Vagina (tissue), 2 donors: ENCODE data around the gene PRR19. TPM values are rescaled to one million over a fixed set of nuclear protein-coding genes. Genes with fewer than 3 reads are reported as not detected.
"Not testable (repeated sequence)": the region's sequence is repeated elsewhere in the genome, so short reads cannot be mapped to it uniquely, and the experiment has no call there.

Source experiments
- DNase-seq, 2 donors: peaks; one replicate each; pipeline ENCODE4 v3.0.0-alpha.2; 2017; ENCODE audit errors: extremely low spot score in 2 of 2
- H3K27ac ChIP-seq: fragments of 200-600 bp; sonication (generic); one replicate; pipeline ENCODE4 v1.5.1; 2019
- H3K27me3 ChIP-seq: fragments of 200-600 bp; sonication (generic); one replicate; pipeline ENCODE4 v1.5.1; 2019
- H3K36me3 ChIP-seq, 2 donors: fragments of 200-600 bp; sonication (generic); one replicate each; pipeline ENCODE4 v1.5.1; 2017 to 2019
- H3K4me1 ChIP-seq: fragments of 200-600 bp; sonication (generic); one replicate; pipeline ENCODE4 v1.5.1; 2019
- H3K4me3 ChIP-seq, 2 donors: fragments of 200-600 bp; sonication (generic); 1 replicate in 1 of 2; 2 replicates in 1 of 2; pipeline ENCODE4 v1.5.1; 2016 to 2019
- H3K9me3 ChIP-seq: fragments of 200-600 bp; sonication (generic); one replicate; pipeline ENCODE4 v1.5.1; 2019
- POLR2A ChIP-seq, 2 donors: fragments of 450-650 bp; IDR thresholded peaks; one replicate each; pipeline ENCODE4 v1.6.1; 2017; ENCODE audit warnings: antibody characterized with exemption in 2 of 2, mild to moderate bottlenecking in 2 of 2, moderate library complexity in 2 of 2
- POLR2AphosphoS5 ChIP-seq, 2 donors: sonication (generic); formaldehyde crosslinking; IDR thresholded peaks; one replicate each; pipeline ENCODE4 v1.9.0; 2017; ENCODE audit warnings: antibody characterized with exemption in 2 of 2, mild to moderate bottlenecking in 2 of 2, low read depth in 1 of 2; ENCODE audit not compliant: insufficient read depth in 1 of 2
- intact Hi-C: fragments of 100-400 bp; cut with DNase I; formaldehyde crosslinking; loops from one replicate; pipeline ENCODE4 v1.15.1; 2023
- total RNA-seq: library from RNA; depleted of rRNA; stranded (reverse); fragments of >200 nt; gene quantifications from one replicate; pipeline ENCODE4 v1.2.3, GENCODE V29; 2016
- TF ChIP-seq, protein P1 (sequence below), 3 experiments: fragments of 450-650 bp in 2 of 3; fragments of 200-600 bp in 1 of 3; sonication (generic) in 1 of 3; IDR thresholded peaks; one replicate each; pipeline ENCODE4 v1.5.1; 2017 to 2019; ENCODE audit warnings: antibody characterized with exemption in 3 of 3, mild to moderate bottlenecking in 2 of 3, moderate library complexity in 2 of 3

The PRR19 gene
- total RNA-seq, 1 donor from 2014 or later: not detected

DNA sequence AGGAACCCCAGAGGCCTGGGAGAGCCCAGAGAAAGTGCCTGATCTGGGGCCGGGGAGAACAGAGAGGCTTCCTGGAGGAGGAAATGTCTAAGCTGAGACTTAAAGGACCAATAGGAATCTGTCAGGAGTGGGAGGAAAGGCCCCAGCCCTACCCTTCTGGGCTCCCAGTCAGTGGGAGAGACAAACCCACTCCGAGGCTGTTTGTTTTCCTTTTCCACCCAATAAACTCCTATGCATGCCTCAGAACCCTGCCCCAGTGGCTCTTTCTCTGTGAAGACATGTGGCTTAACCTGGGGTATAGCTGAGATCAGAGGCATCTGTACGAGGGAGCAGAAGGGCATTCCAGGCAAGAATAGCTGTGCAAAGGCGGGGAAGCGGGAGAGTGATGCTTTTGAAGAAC, 25.4 kb downstream of the PRR19 start:
- no peak overlapping the region for H3K4me3 ChIP-seq
- intact Hi-C loops: loop anchor here (5.0 kb wide), 1 partner anchor 70 kb away; no protein-coding TSS in a partner anchor
- H3K27me3 ChIP-seq: peaks cover 14% of the 10 kb centered on the region
- H3K36me3 ChIP-seq: no peaks in the 10 kb centered on the region
- TF ChIP-seq, protein P1, sequence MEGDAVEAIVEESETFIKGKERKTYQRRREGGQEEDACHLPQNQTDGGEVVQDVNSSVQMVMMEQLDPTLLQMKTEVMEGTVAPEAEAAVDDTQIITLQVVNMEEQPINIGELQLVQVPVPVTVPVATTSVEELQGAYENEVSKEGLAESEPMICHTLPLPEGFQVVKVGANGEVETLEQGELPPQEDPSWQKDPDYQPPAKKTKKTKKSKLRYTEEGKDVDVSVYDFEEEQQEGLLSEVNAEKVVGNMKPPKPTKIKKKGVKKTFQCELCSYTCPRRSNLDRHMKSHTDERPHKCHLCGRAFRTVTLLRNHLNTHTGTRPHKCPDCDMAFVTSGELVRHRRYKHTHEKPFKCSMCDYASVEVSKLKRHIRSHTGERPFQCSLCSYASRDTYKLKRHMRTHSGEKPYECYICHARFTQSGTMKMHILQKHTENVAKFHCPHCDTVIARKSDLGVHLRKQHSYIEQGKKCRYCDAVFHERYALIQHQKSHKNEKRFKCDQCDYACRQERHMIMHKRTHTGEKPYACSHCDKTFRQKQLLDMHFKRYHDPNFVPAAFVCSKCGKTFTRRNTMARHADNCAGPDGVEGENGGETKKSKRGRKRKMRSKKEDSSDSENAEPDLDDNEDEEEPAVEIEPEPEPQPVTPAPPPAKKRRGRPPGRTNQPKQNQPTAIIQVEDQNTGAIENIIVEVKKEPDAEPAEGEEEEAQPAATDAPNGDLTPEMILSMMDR (IDR thresholded peaks at IDR 0.05): no peak
- no peak for TF ChIP-seq POLR2AphosphoS5 (IDR thresholded peaks at IDR 0.05; ENCODE audit: insufficient read depth in 1 of 2, low read depth in 1 of 2)
- no peaks in the 10 kb centered on the region for H3K9me3 ChIP-seq
- peaks cover 45% of the 10 kb centered on the region for H3K4me1 ChIP-seq
- no peak overlapping the region for H3K27ac ChIP-seq
- DNase-seq: no peak

DNA sequence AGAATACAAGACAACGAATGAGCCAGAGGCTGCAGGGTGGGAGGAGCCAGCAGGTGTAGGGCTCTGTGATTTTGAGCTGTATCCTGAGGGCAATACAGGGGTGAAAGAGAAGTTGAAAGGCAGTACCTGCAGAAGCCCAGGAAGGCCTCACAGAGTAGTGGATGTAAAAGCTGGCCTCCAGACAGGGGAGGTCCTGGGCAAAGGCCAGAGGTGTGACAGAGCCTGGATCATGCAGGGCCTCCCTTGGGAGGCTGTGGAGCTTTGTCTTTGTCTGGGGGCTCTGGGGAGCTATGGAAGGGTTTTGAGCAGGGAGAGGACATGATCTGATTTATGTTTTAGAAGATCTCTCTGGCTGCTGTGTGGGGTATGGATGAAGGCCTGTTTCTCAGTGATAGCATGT, 26.2 kb downstream of the PRR19 start:
- Histone ChIP-seq H3K4me1 (peaks cover 45% of the 10 kb centered on the region), H3K27me3 (peaks cover 14% of the 10 kb centered on the region), H3K9me3 (no peaks in the 10 kb centered on the region), H3K4me3 (no peak overlapping the region), H3K27ac (no peak overlapping the region), H3K36me3 (no peaks in the 10 kb centered on the region)
- intact Hi-C loops: loop anchor here (5.0 kb wide), 1 partner anchor 69 kb away; no protein-coding TSS in a partner anchor
- TF ChIP-seq POLR2A (IDR thresholded peaks at IDR 0.05) (no peak), POLR2AphosphoS5 (IDR thresholded peaks at IDR 0.05; ENCODE audit: insufficient read depth in 1 of 2, low read depth in 1 of 2) (no peak)
- TF ChIP-seq, protein P1 (IDR thresholded peaks at IDR 0.05): no peak
- DNase-seq: no peak

DNA sequence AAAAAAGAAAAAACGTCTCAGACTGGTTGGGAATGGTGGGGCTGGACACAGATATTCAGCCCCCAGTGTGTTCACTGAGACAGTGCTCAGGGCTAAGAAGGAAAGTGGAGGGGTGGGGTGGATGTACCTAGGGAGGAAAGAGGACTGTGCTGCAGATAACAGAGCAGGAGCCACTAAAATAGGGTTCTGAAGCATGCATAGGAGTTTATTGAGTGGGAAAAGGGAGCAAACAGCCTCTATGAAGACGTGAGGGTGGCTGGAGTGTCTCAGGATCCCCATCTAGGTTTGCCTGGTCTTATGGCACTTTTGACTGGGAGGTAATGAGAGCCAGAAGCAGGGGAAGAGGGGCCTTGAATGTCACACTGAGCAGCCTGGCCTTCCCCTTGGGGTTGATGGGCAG, 26.9 kb downstream of the PRR19 start:
- intact Hi-C loops: loop anchor here (5.0 kb wide), 1 partner anchor 68 kb away; no protein-coding TSS in a partner anchor
- H3K4me3 ChIP-seq: no peak overlapping the region
- TF ChIP-seq POLR2A (IDR thresholded peaks at IDR 0.05) (no peak), POLR2AphosphoS5 (IDR thresholded peaks at IDR 0.05; ENCODE audit: insufficient read depth in 1 of 2, low read depth in 1 of 2) (no peak)
- TF ChIP-seq, protein P1 (IDR thresholded peaks at IDR 0.05): no peak
- H3K27ac ChIP-seq: no peak overlapping the region
- DNase-seq: no peak
- no peaks in the 10 kb centered on the region for H3K36me3 ChIP-seq
- H3K9me3 ChIP-seq: no peaks in the 10 kb centered on the region
- peaks cover 8% of the 10 kb centered on the region for H3K27me3 ChIP-seq
- peaks cover 39% of the 10 kb centered on the region for H3K4me1 ChIP-seq

DNA sequence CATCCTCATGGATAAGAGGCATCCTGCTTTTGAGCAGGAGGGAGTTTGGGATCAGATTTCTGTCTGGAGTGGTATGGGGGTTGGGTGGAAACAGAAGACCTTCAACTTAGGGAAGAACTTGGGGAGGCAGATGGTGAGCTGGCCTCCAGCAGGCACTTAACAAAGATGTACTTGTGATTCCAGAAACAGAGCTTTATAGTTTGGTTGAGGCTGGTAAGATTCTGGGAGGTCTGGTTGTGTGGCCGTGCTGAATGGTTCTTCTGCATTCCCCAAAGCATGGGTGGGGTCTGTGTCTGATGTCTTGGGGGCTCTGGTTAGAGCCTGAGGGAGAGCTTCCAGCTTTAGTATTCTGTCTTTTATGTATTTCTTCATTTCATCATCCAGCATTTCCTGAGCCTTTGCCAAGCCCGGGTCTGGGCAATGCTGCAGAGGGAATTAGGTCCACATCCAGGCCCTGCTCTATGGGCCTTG, 28.3 kb downstream of the PRR19 start:
- Histone ChIP-seq H3K9me3 (no peaks in the 10 kb centered on the region), H3K27me3 (no peaks in the 10 kb centered on the region), H3K4me3 (no peak overlapping the region), H3K36me3 (no peaks in the 10 kb centered on the region), H3K27ac (no peak overlapping the region), H3K4me1 (peaks cover 27% of the 10 kb centered on the region)
- no peak for DNase-seq
- intact Hi-C loops: no loop called here
- no peak for TF ChIP-seq POLR2A (IDR thresholded peaks at IDR 0.05)

DNA sequence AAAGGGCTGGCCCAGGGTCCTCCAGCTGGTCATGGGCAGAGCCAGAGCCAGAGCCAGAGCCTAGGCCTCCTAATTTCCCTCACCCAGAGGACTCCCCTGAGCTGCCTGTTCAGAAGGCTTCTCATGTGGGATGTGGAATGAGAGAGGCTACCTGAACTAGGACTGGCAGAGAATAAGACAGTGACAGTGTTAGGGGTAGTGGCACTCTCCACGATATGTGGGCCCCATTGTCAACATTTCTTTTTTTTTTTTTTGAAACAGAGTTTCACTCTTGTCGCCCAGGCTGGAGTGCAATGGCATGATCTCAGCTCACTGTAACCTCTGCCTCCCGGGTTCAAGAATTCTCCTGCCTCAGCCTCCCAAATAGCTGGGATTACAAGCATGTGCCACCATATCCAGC, 29.4 kb downstream of the PRR19 start:
- H3K27me3 ChIP-seq, H3K9me3 ChIP-seq, H3K4me3 ChIP-seq, H3K36me3 ChIP-seq, H3K27ac ChIP-seq, DNase-seq, intact Hi-C loops: not testable (repeated sequence)
- H3K4me1 ChIP-seq: peaks cover 22% of the 10 kb centered on the region

DNA sequence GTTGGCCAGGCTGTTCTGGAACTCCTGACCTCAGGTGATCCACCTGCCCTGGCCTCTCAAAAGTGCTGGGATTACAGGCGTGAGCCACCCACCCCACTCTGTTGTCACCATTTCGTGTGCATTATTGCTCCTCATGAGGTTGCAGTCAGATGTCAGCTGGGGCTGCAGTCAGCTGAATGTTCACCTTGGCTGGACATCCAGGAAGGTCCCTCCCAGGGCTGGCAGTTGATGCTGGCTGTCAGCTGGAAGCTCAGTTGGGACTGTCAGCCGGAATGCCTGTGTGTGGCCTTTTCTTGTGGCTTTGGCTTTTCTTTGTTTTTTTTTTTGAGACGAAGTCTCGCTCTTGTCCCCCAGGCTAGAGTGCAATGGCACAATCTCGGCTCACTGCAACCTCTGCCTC, 30.1 kb downstream of the PRR19 start:
- intact Hi-C loops: no loop called here
- H3K36me3 ChIP-seq: peaks cover 0 to 12% of the 10 kb centered on the region in 2 donors
- DNase-seq: no peak
- H3K27ac ChIP-seq: no peak overlapping the region
- TF ChIP-seq, protein P1 (IDR thresholded peaks at IDR 0.05): no peak
- TF ChIP-seq POLR2A (IDR thresholded peaks at IDR 0.05) (no peak), POLR2AphosphoS5 (IDR thresholded peaks at IDR 0.05; ENCODE audit: insufficient read depth in 1 of 2, low read depth in 1 of 2) (no peak)
- no peaks in the 10 kb centered on the region for H3K9me3 ChIP-seq
- H3K4me3 ChIP-seq: no peak overlapping the region
- peaks cover 15% of the 10 kb centered on the region for H3K4me1 ChIP-seq
- no peaks in the 10 kb centered on the region for H3K27me3 ChIP-seq
